GM12878 (cell line): ENCODE results near the gene STRIP2. TPM values are rescaled to one million over a fixed set of nuclear protein-coding genes. Genes with fewer than 3 reads are reported as not detected.

Experiments
- ATAC-seq: fragments of 200-7000 bp; cut with Tn5 transposase; 3 replicates; pipeline ENCODE4 v1.9.1; 2020; ENCODE audit warnings: mild to moderate bottlenecking, moderate library complexity
- BruUV-seq: library from RNA; stranded (reverse); fragments of 400-500 nt; replicated peaks from 2 replicates; lab custom pipeline; 2021; lab: Mats Ljungman, UMichigan
- CTCF ChIA-PET: fragments of 300-600 bp; sonication (Branson Sonifier 250); formaldehyde crosslinking; extraction: SDS; loops from one replicate; lab custom pipeline; 2021; ENCODE audit warnings: inconsistent platforms; lab: Yijun Ruan, JAX
- POLR2A ChIA-PET: fragments of 350-600 bp; formaldehyde crosslinking; extraction: SDS; loops from one replicate; lab custom pipeline; 2021; ENCODE audit warnings: inconsistent platforms; lab: Charles Lee
- RAD21 ChIA-PET: fragments of 300-600 bp; sonication (Branson Sonifier 250); formaldehyde crosslinking; loops from one replicate; lab custom pipeline; 2023; ENCODE audit warnings: antibody characterized with exemption; ENCODE audit not compliant: unreplicated experiment; lab: Charles Lee
- SMC1A ChIA-PET: fragments of 300-600 bp; sonication (Branson Sonifier 250); formaldehyde crosslinking; loops from one replicate; lab custom pipeline; 2023; ENCODE audit not compliant: unreplicated experiment, uncharacterized antibody; lab: Charles Lee
- DNase-seq: peaks from one replicate; pipeline ENCODE4 v3.0.0-alpha.2; 2011; ENCODE audit warnings: low read depth, low spot score
- FAIRE-seq: peaks from 3 replicates; lab custom pipeline; 2011; peaks lifted over from hg19 to GRCh38; lab: Jason Lieb, UNC
- H2AFZ ChIP-seq: 2 replicates; pipeline ENCODE4 v1.6.0; 2011; ENCODE audit warnings: low read depth, low read length, control low read depth; ENCODE audit not compliant: control insufficient read depth
- H3K27ac ChIP-seq: 2 replicates; pipeline ENCODE4 v1.5.1; 2011; ENCODE audit warnings: control low read depth; ENCODE audit not compliant: control insufficient read depth, insufficient read depth
- H3K27me3 ChIP-seq, 2 experiments: replicated peaks in 1 of 2; 2 replicates each; pipeline versions ENCODE4 v1.6.0 to v1.6.1; 2011; ENCODE audit warnings: low read length in 1 of 2; ENCODE audit not compliant: control insufficient read depth in 2 of 2, insufficient read depth in 2 of 2
- H3K36me3 ChIP-seq, 2 experiments: 2 replicates each; pipeline ENCODE4 v1.5.1; 2011; ENCODE audit warnings: low read length in 1 of 2; ENCODE audit not compliant: control insufficient read depth in 2 of 2, insufficient read depth in 2 of 2
- H3K4me1 ChIP-seq: 2 replicates; pipeline ENCODE4 v1.6.1; 2011; ENCODE audit warnings: mild to moderate bottlenecking, low read length, moderate library complexity, mixed read lengths; ENCODE audit not compliant: control insufficient read depth, insufficient read depth
- H3K4me2 ChIP-seq: 2 replicates; pipeline ENCODE4 v1.6.0; 2011; ENCODE audit warnings: control low read depth; ENCODE audit not compliant: control insufficient read depth, insufficient read depth
- H3K4me3 ChIP-seq: fragments of 200-600 bp; sonication (generic); 2 replicates; pipeline ENCODE4 v1.5.1; 2016
- H3K79me2 ChIP-seq: 2 replicates; pipeline ENCODE4 v1.6.0; 2011; ENCODE audit warnings: low read length; ENCODE audit not compliant: control insufficient read depth, insufficient read depth
- H3K9ac ChIP-seq: 2 replicates; pipeline ENCODE4 v1.8.0; 2011; ENCODE audit warnings: low read length, control low read depth, mixed read lengths; ENCODE audit not compliant: control insufficient read depth, insufficient read depth
- H3K9me3 ChIP-seq: replicated peaks from 3 replicates; pipeline ENCODE4 v1.5.1; 2011; ENCODE audit warnings: mild to moderate bottlenecking, low read length; ENCODE audit not compliant: control insufficient read depth, insufficient read depth
- H4K20me1 ChIP-seq: 2 replicates; pipeline ENCODE4 v1.6.0; 2011; ENCODE audit not compliant: control insufficient read depth, insufficient read depth
- BHLHE40 ChIP-seq, 2 experiments: fragments of 450-650 bp in 1 of 2; IDR thresholded peaks; 2 replicates each; pipeline ENCODE4 v1.6.1; 2011 to 2017; ENCODE audit warnings: low read depth in 2 of 2, borderline replicate concordance in 1 of 2, improper control_type of control experiment in 1 of 2, low read length in 1 of 2, mild to moderate bottlenecking in 1 of 2
- BMI1 ChIP-seq: fragments of 450-650 bp; IDR thresholded peaks from 2 replicates; pipeline ENCODE4 v1.6.1; 2016; ENCODE audit warnings: mild to moderate bottlenecking, moderate library complexity, borderline replicate concordance
- EP300 ChIP-seq, 2 experiments: fragments of 150-350 bp in 1 of 2; IDR thresholded peaks; 2 replicates each; pipeline ENCODE4 v1.6.1; 2011 to 2012; ENCODE audit warnings: low read depth in 2 of 2, low read length in 2 of 2, borderline replicate concordance in 1 of 2, improper control_type of control experiment in 1 of 2, inconsistent platforms in 1 of 2; ENCODE audit not compliant: control insufficient read depth in 1 of 2
- MXI1 ChIP-seq: fragments of 150-350 bp; IDR thresholded peaks from 2 replicates; pipeline ENCODE4 v1.6.1; 2011; ENCODE audit warnings: low read depth, mild to moderate bottlenecking, inconsistent platforms, low read length, improper control_type of control experiment
- NBN ChIP-seq: fragments of 450-650 bp; IDR thresholded peaks from 2 replicates; pipeline ENCODE4 v1.6.1; 2016
- NFYB ChIP-seq: IDR thresholded peaks from 2 replicates; pipeline ENCODE4 v1.6.1; 2011; ENCODE audit warnings: low read depth, mild to moderate bottlenecking, low read length, improper control_type of control experiment, moderate library complexity; ENCODE audit not compliant: insufficient read depth
- RB1 ChIP-seq: fragments of 450-650 bp; formaldehyde crosslinking; IDR thresholded peaks from 2 replicates; pipeline ENCODE4 v1.6.1; 2017; ENCODE audit warnings: mild to moderate bottlenecking, borderline replicate concordance
- RELA ChIP-seq: fragments of 450-650 bp; IDR thresholded peaks from 2 replicates; pipeline ENCODE4 v1.8.0; 2014; ENCODE audit warnings: borderline replicate concordance; ENCODE audit not compliant: partially characterized antibody
- SMARCA5 ChIP-seq: fragments of 450-650 bp; IDR thresholded peaks from 2 replicates; pipeline ENCODE4 v1.6.1; 2017; ENCODE audit warnings: mild to moderate bottlenecking
- SPI1 ChIP-seq: IDR thresholded peaks from 2 replicates; pipeline ENCODE4 v1.6.1; 2011; ENCODE audit warnings: low read depth, mild to moderate bottlenecking, low read length, moderate library complexity, borderline replicate concordance; ENCODE audit not compliant: insufficient read depth
- TARDBP ChIP-seq: IDR thresholded peaks from 2 replicates; pipeline ENCODE4 v1.6.1; 2016; ENCODE audit warnings: borderline replicate concordance
- in situ Hi-C: fragments of 300-500 bp; cut with MboI; formaldehyde crosslinking; loops from 9 replicates; pipeline ENCODE4 v1.14.3; 2018; ENCODE audit warnings: mixed read lengths
- intact Hi-C: fragments of 100-400 bp; cut with micrococcal nuclease; formaldehyde crosslinking; loops from one replicate; pipeline ENCODE4 v1.14.2; 2022; ENCODE audit not compliant: unreplicated experiment
- polyA plus RNA-seq, 11 experiments: library from polyadenylated mRNA; depleted of rRNA in 4 of 11; unstranded in 6 of 11; stranded (reverse) in 5 of 11; fragments of >200 nt; fragmentation: Nextera tagmentation in 4 of 11; fragmentation: Illumina TruSeq in 1 of 11; extraction: Ambion mirVana in 4 of 11; extraction: Trizol in 1 of 11; gene quantifications; 1 replicate in 1 of 11; 2 replicates in 10 of 11; pipeline versions ENCODE4 v1.2.1 to v1.2.3, GENCODE V29; 2011 to 2016; ENCODE audit warnings: inconsistent platforms in 2 of 11, missing spikeins in 2 of 11, low read depth in 1 of 11
- total RNA-seq, 4 experiments: library from RNA; depleted of rRNA in 3 of 4; stranded (reverse); fragments of >200 nt in 3 of 4; fragmentation: Illumina TruSeq in 1 of 4; extraction: Trizol in 1 of 4; gene quantifications; 2 replicates each; pipeline versions ENCODE4 v1.2.1 to v1.2.3, GENCODE V29; 2013 to 2021
- TF ChIP-seq, protein P1 (sequence below): fragments of 450-650 bp; IDR thresholded peaks from 2 replicates; pipeline ENCODE4 v1.6.1; 2017; ENCODE audit warnings: mild to moderate bottlenecking, low read depth, inconsistent platforms; ENCODE audit not compliant: poor library complexity, severe bottlenecking
- TF ChIP-seq, protein P2 (sequence below): fragments of 450-650 bp; formaldehyde crosslinking; IDR thresholded peaks from 2 replicates; pipeline ENCODE4 v1.5.0; 2022; ENCODE audit warnings: mild to moderate bottlenecking, missing genetic modification characterization
- TF ChIP-seq, protein P3 (sequence below): fragments of 450-650 bp; IDR thresholded peaks from 2 replicates; pipeline ENCODE4 v1.6.1; 2016; ENCODE audit warnings: mild to moderate bottlenecking

STRIP2 gene
- total and polyA plus RNA-seq, 10 of the 15 experiments (the other 5 are each of a cell fraction or from before 2014, with no cell fraction given) = 0.48 to 5.8 (median 1.8) TPM

DNA sequence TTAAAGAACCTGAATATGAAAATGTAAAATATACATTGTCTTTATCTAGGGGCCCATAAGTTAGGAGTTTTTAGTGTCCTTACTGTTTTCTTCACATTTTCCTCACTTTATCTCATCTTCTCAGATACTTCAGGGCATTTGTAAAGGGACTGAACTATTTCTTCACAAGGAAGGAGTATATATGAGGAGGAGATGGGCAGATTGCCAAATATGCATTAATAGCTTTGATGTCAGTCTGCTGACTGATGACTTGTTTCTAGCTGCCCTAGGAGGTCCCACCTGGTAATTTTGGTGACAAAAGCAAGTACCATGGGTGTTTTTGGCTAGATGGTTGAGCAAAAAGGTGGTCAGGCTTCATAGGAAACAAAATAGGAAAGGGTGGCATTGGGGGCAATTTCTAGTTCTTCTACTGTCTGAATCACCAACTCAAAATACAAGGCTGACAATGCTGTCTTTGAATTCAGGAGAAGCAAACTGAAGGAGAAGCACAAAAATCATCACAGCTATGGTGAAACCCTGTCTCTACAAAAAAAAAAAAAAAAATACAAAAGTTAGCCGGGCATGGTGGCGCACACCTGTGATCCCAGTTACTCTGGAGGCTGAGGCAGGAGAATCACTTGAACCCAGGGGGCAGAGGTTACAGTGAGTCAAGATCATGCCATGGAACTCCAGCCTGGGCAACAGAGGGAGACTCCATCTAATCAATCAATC, 10.4 kb upstream of the STRIP2 start (continued):
- TF ChIP-seq, protein P1, sequence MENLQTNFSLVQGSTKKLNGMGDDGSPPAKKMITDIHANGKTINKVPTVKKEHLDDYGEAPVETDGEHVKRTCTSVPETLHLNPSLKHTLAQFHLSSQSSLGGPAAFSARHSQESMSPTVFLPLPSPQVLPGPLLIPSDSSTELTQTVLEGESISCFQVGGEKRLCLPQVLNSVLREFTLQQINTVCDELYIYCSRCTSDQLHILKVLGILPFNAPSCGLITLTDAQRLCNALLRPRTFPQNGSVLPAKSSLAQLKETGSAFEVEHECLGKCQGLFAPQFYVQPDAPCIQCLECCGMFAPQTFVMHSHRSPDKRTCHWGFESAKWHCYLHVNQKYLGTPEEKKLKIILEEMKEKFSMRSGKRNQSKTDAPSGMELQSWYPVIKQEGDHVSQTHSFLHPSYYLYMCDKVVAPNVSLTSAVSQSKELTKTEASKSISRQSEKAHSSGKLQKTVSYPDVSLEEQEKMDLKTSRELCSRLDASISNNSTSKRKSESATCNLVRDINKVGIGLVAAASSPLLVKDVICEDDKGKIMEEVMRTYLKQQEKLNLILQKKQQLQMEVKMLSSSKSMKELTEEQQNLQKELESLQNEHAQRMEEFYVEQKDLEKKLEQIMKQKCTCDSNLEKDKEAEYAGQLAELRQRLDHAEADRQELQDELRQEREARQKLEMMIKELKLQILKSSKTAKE = no peak
- TF ChIP-seq RELA = no peak

DNA sequence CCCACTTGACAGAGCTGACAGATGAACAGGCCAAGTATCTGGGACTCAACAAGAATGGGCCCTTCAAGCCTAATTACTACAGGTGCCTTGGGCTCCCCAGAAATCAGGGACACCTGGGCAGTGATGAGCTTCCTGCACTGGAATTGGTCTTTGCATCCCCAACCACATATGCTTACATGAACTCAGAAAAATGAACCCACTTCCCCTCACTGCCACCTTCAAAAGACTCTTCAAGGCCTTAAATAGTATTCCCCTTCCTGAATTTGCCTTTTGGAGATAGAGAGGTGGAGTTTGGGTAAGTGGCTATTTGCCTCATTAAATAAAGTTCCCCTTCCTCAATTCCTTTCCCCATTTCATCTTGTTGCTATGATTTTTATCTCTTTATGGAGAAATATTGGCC, 7.8 kb upstream of the STRIP2 start:
- no peak for FAIRE-seq
- RAD21 ChIA-PET = interaction anchor here (1.2 kb wide), 2 partner anchors 8 to 56 kb away, joined by 3 read pairs; partner anchors contain the start of gene STRIP2
- TF ChIP-seq RB1 (no peak), SPI1 (no peak), TARDBP (no peak), EP300 (IDR thresholded peaks at IDR 0.05; ENCODE audit: borderline replicate concordance in 1 of 2, control insufficient read depth in 1 of 2, low read depth in 2 of 2, low read length in 2 of 2) (no peak), BHLHE40 (IDR thresholded peaks at IDR 0.05; ENCODE audit: borderline replicate concordance in 1 of 2, low read depth in 2 of 2, low read length in 1 of 2) (no peak), NBN (no peak), NFYB (no peak), BMI1 (no peak), SMARCA5 (no peak), MXI1 (no peak)
- TF ChIP-seq, protein P2, sequence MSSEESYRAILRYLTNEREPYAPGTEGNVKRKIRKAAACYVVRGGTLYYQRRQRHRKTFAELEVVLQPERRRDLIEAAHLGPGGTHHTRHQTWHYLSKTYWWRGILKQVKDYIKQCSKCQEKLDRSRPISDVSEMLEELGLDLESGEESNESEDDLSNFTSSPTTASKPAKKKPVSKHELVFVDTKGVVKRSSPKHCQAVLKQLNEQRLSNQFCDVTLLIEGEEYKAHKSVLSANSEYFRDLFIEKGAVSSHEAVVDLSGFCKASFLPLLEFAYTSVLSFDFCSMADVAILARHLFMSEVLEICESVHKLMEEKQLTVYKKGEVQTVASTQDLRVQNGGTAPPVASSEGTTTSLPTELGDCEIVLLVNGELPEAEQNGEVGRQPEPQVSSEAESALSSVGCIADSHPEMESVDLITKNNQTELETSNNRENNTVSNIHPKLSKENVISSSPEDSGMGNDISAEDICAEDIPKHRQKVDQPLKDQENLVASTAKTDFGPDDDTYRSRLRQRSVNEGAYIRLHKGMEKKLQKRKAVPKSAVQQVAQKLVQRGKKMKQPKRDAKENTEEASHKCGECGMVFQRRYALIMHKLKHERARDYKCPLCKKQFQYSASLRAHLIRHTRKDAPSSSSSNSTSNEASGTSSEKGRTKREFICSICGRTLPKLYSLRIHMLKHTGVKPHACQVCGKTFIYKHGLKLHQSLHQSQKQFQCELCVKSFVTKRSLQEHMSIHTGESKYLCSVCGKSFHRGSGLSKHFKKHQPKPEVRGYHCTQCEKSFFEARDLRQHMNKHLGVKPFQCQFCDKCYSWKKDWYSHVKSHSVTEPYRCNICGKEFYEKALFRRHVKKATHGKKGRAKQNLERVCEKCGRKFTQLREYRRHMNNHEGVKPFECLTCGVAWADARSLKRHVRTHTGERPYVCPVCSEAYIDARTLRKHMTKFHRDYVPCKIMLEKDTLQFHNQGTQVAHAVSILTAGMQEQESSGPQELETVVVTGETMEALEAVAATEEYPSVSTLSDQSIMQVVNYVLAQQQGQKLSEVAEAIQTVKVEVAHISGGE (CRISPR knock-in tag) = no peak
- TF ChIP-seq, protein P3, sequence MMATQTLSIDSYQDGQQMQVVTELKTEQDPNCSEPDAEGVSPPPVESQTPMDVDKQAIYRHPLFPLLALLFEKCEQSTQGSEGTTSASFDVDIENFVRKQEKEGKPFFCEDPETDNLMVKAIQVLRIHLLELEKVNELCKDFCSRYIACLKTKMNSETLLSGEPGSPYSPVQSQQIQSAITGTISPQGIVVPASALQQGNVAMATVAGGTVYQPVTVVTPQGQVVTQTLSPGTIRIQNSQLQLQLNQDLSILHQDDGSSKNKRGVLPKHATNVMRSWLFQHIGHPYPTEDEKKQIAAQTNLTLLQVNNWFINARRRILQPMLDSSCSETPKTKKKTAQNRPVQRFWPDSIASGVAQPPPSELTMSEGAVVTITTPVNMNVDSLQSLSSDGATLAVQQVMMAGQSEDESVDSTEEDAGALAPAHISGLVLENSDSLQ = no peak

More for the DNA sequence above, 7.8 kb upstream of the STRIP2 start:
- Histone ChIP-seq H3K9ac (no peak overlapping the region), H4K20me1 (no peaks in the 10 kb centered on the region), H3K79me2 (no peaks in the 10 kb centered on the region), H2AFZ (no peak overlapping the region), H3K4me3 (no peak overlapping the region), H3K4me1 (no peaks in the 10 kb centered on the region), H3K4me2 (no peak overlapping the region), H3K27ac (no peak overlapping the region), H3K27me3 (no peaks in the 10 kb centered on the region), H3K36me3 (no peaks in the 10 kb centered on the region), H3K9me3 (no peaks in the 10 kb centered on the region)
- ATAC-seq (no peak), DNase-seq (no peak)
- ChIA-PET CTCF (interaction anchor here (1.0 kb wide), 1 partner anchor 208 kb away, joined by 3 read pairs; no protein-coding TSS in a partner anchor), SMC1A (interaction anchor here (0.9 to 2.0 kb wide), 2 partner anchors 9 to 41 kb away, joined by 3 to 8 read pairs; no protein-coding TSS in a partner anchor), POLR2A (no interaction called here)
- BruUV-seq = no TSS peak
- intact Hi-C loops (no loop called here), in situ Hi-C loops (no loop called here)
